Karpas-422 (cell line): ENCODE data around the gene COL5A1. TPM values are rescaled to one million over a fixed set of nuclear protein-coding genes. Genes with fewer than 3 reads are reported as not detected.

ENCODE experiments used
- DNase-seq: peaks from one replicate; pipeline ENCODE4 v3.0.0-alpha.2; 2015
- H2AFZ ChIP-seq: fragments of 200-600 bp; sonication (generic); 2 replicates; pipeline ENCODE4 v1.6.1; 2014; ENCODE audit warnings: antibody characterized with exemption, low read length, mixed read lengths
- H3K27ac ChIP-seq: fragments of 200-600 bp; sonication (generic); 2 replicates; pipeline ENCODE4 v1.5.1; 2014; ENCODE audit warnings: mild to moderate bottlenecking, low read length, moderate library complexity
- H3K27me3 ChIP-seq: fragments of 200-600 bp; sonication (generic); 2 replicates; pipeline ENCODE4 v1.6.1; 2014; ENCODE audit warnings: low read length, mixed read lengths
- H3K36me3 ChIP-seq: fragments of 200-600 bp; sonication (generic); 2 replicates; pipeline ENCODE4 v1.6.1; 2014; ENCODE audit warnings: low read length, mixed read lengths; ENCODE audit not compliant: insufficient read depth
- H3K4me1 ChIP-seq: fragments of 200-600 bp; sonication (generic); 2 replicates; pipeline ENCODE4 v1.6.1; 2014; ENCODE audit warnings: mild to moderate bottlenecking, low read length, mixed read lengths
- H3K4me2 ChIP-seq: fragments of 200-600 bp; sonication (generic); 2 replicates; pipeline ENCODE4 v1.6.1; 2014; ENCODE audit warnings: low read length, low read depth, mild to moderate bottlenecking; ENCODE audit not compliant: poor library complexity, severe bottlenecking
- H3K4me3 ChIP-seq: fragments of 200-600 bp; sonication (generic); 2 replicates; pipeline ENCODE4 v1.5.1; 2014; ENCODE audit warnings: mild to moderate bottlenecking, antibody characterized with exemption, low read length, mixed read lengths
- H3K79me2 ChIP-seq: fragments of 200-600 bp; sonication (generic); 2 replicates; pipeline ENCODE4 v1.6.1; 2014; ENCODE audit warnings: mild to moderate bottlenecking, low read length, mixed read lengths
- H3K9ac ChIP-seq: fragments of 200-600 bp; sonication (generic); 2 replicates; pipeline ENCODE4 v1.6.0; 2014; ENCODE audit warnings: low read length
- H3K9me2 ChIP-seq: fragments of 200-600 bp; sonication (generic), shearing (Covaris generic); replicated peaks from 2 replicates; pipeline ENCODE4 v1.6.0; 2014; ENCODE audit warnings: mild to moderate bottlenecking, low read length, moderate library complexity; ENCODE audit not compliant: insufficient read depth
- H3K9me3 ChIP-seq: fragments of 300-700, 200-600 bp; sonication (generic); 2 replicates; pipeline ENCODE4 v1.6.1; 2014; ENCODE audit warnings: low read length, mixed read lengths
- H4K20me1 ChIP-seq: fragments of 200-600 bp; sonication (generic); 2 replicates; pipeline ENCODE4 v1.6.1; 2014; ENCODE audit warnings: mild to moderate bottlenecking, antibody characterized with exemption, low read length, low read depth; ENCODE audit not compliant: insufficient read depth
- total RNA-seq: library from RNA; depleted of rRNA; stranded (reverse); fragments of >200 nt; shearing (Covaris generic); gene quantifications from 2 replicates; pipeline ENCODE4 v1.2.3, GENCODE V29; 2014; ENCODE audit warnings: low replicate concordance

COL5A1 gene
- total RNA-seq, 1 experiment from 2014 or later: not detected

- Histone ChIP-seq H3K4me3 (no peak overlapping the region), H3K4me2 (no peak overlapping the region), H3K27me3 (no peaks in the 10 kb centered on the region), H4K20me1 (no peaks in the 10 kb centered on the region), H3K79me2 (no peaks in the 10 kb centered on the region), H3K9me2 (no peaks in the 10 kb centered on the region), H2AFZ (no peak overlapping the region), H3K9ac (no peak overlapping the region), H3K36me3 (no peaks in the 10 kb centered on the region), H3K4me1 (no peaks in the 10 kb centered on the region), H3K9me3 (no peaks in the 10 kb centered on the region), H3K27ac (no peak overlapping the region)
- DNase-seq: no peak
Observed at GRCh38 chr9:134626571-134627416, 14.8 kb upstream of the COL5A1 start.

GRCh38 chr9:134627417-134628353 is 13.9 kb upstream of the COL5A1 start:
- Histone ChIP-seq H3K4me3 (no peak overlapping the region), H3K9me2 (no peaks in the 10 kb centered on the region), H3K9ac (no peak overlapping the region), H3K36me3 (no peaks in the 10 kb centered on the region), H3K27me3 (no peaks in the 10 kb centered on the region), H3K79me2 (no peaks in the 10 kb centered on the region), H3K4me1 (no peaks in the 10 kb centered on the region), H4K20me1 (no peaks in the 10 kb centered on the region), H3K4me2 (no peak overlapping the region), H3K9me3 (no peaks in the 10 kb centered on the region), H3K27ac (no peak overlapping the region), H2AFZ (no peak overlapping the region)
- no peak for DNase-seq

GRCh38 chr9:134628354-134628736 is 13.3 kb upstream of the COL5A1 start:
- no peak for DNase-seq
- H2AFZ ChIP-seq: no peak overlapping the region
- no peaks in the 10 kb centered on the region for H3K79me2 ChIP-seq
- H3K27ac ChIP-seq: no peak overlapping the region
- H3K4me1 ChIP-seq: no peaks in the 10 kb centered on the region
- H3K27me3 ChIP-seq: no peaks in the 10 kb centered on the region
- no peak overlapping the region for H3K9ac ChIP-seq
- no peak overlapping the region for H3K4me2 ChIP-seq
- no peaks in the 10 kb centered on the region for H3K9me2 ChIP-seq
- H4K20me1 ChIP-seq: no peaks in the 10 kb centered on the region
- no peaks in the 10 kb centered on the region for H3K36me3 ChIP-seq
- H3K4me3 ChIP-seq: no peak overlapping the region
- H3K9me3 ChIP-seq: no peaks in the 10 kb centered on the region

DNA sequence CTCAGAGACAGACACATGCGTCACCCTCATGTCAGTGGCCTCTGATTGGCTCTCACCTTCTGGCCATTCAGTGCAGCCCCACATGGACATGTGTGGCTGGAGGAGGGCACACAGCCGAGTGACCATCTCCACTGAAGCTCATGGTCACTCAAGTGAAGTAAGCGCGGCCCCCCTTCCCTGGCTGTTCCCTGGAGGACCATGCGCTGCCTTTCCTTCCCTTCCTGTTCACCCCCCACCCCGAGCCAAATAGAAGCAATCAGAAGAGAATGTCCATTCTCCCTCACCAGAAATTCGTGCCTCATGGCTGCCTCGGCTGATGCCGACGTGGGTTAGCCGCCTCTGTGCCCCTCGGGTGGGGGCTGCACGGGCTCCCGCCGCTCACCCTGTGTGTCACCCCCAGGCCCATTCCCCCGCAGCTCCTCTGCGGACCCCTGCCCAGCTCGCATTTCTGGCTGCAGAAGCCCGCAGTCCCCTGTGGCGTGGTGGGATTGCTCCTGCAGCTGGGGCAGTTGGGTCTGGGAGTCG is 12.5 kb upstream of the COL5A1 start:
- Histone ChIP-seq H3K4me2 (no peak overlapping the region), H3K4me3 (no peak overlapping the region), H3K9me2 (no peaks in the 10 kb centered on the region), H3K79me2 (no peaks in the 10 kb centered on the region), H3K36me3 (no peaks in the 10 kb centered on the region), H3K9ac (no peak overlapping the region), H3K27me3 (no peaks in the 10 kb centered on the region), H3K4me1 (no peaks in the 10 kb centered on the region), H3K27ac (no peak overlapping the region), H2AFZ (no peak overlapping the region), H4K20me1 (no peaks in the 10 kb centered on the region), H3K9me3 (no peaks in the 10 kb centered on the region)
- DNase-seq: no peak

- Histone ChIP-seq H3K9me2 (no peaks in the 10 kb centered on the region), H3K79me2 (no peaks in the 10 kb centered on the region), H4K20me1 (no peaks in the 10 kb centered on the region), H2AFZ (no peak overlapping the region), H3K36me3 (no peaks in the 10 kb centered on the region), H3K4me3 (no peak overlapping the region), H3K27ac (no peak overlapping the region), H3K9me3 (no peaks in the 10 kb centered on the region), H3K4me2 (no peak overlapping the region), H3K9ac (no peak overlapping the region), H3K4me1 (no peaks in the 10 kb centered on the region), H3K27me3 (no peaks in the 10 kb centered on the region)
- no peak for DNase-seq
Observed at GRCh38 chr9:134629586-134630392, 11.8 kb upstream of the COL5A1 start.

- no peak for DNase-seq
- Histone ChIP-seq H3K4me3 (no peak overlapping the region), H3K9me3 (no peaks in the 10 kb centered on the region), H3K27ac (no peak overlapping the region), H2AFZ (no peak overlapping the region), H4K20me1 (no peaks in the 10 kb centered on the region), H3K36me3 (no peaks in the 10 kb centered on the region), H3K4me2 (no peak overlapping the region), H3K9ac (no peak overlapping the region), H3K79me2 (no peaks in the 10 kb centered on the region), H3K27me3 (no peaks in the 10 kb centered on the region), H3K4me1 (no peaks in the 10 kb centered on the region), H3K9me2 (no peaks in the 10 kb centered on the region)
Observed at GRCh38 chr9:134630393-134630790, 11.2 kb upstream of the COL5A1 start.

GRCh38 chr9:134630861-134631260 is 10.7 kb upstream of the COL5A1 start:
- Histone ChIP-seq H3K36me3 (no peaks in the 10 kb centered on the region), H3K9me3 (no peaks in the 10 kb centered on the region), H3K9ac (no peak overlapping the region), H3K9me2 (no peaks in the 10 kb centered on the region), H3K27me3 (no peaks in the 10 kb centered on the region), H2AFZ (no peak overlapping the region), H3K4me2 (no peak overlapping the region), H3K79me2 (no peaks in the 10 kb centered on the region), H3K27ac (no peak overlapping the region), H4K20me1 (no peaks in the 10 kb centered on the region), H3K4me3 (no peak overlapping the region), H3K4me1 (no peaks in the 10 kb centered on the region)
- no peak for DNase-seq
